K562 (cell line): ENCODE results near the gene B4GALNT2. TPM values are rescaled to one million over a fixed set of nuclear protein-coding genes. Genes with fewer than 3 reads are reported as not detected.

Experiments used
- BRD4 ChIP-seq: fragments of 200-600 bp; sonication (generic); IDR thresholded peaks from 2 replicates; pipeline ENCODE4 v1.6.1; 2017; ENCODE audit warnings: inconsistent platforms
- KDM1A ChIP-seq, 2 experiments: fragments of 450-650 bp; IDR thresholded peaks; 2 replicates each; pipeline ENCODE4 v1.6.1; 2016; ENCODE audit warnings: mild to moderate bottlenecking in 2 of 2
- L3MBTL2 ChIP-seq: fragments of 450-650 bp; IDR thresholded peaks from 2 replicates; pipeline ENCODE4 v1.6.1; 2016; ENCODE audit warnings: mild to moderate bottlenecking, moderate library complexity
- MAFG ChIP-seq: fragments of 450-650 bp; conservative IDR thresholded peaks from 2 replicates; pipeline ENCODE4 v1.6.1; 2016; ENCODE audit warnings: missing genetic modification characterization, missing compliant biosample characterization
- NFE2 ChIP-seq: IDR thresholded peaks from 2 replicates; pipeline ENCODE4 v1.6.1; 2014; ENCODE audit warnings: antibody characterized with exemption, low read depth
- RAD51 ChIP-seq: fragments of 450-650 bp; IDR thresholded peaks from 2 replicates; pipeline ENCODE4 v1.7.1; 2016; ENCODE audit warnings: low read depth, mild to moderate bottlenecking, borderline replicate concordance
- RBM34 ChIP-seq: fragments of 200-400 bp; formaldehyde crosslinking; IDR thresholded peaks from 2 replicates; pipeline ENCODE4 v1.6.1; 2018; ENCODE audit warnings: low read length, borderline replicate concordance; ENCODE audit not compliant: insufficient read depth
- ZNF551 ChIP-seq: fragments of 250-450 bp; sonication (Bioruptor Pico); IDR thresholded peaks from 2 replicates; pipeline ENCODE4 v1.5.0; 2021; ENCODE audit warnings: mild to moderate bottlenecking, moderate library complexity
- ZNF77 ChIP-seq: fragments of 250-450 bp; sonication (Bioruptor Pico); IDR thresholded peaks from 2 replicates; pipeline ENCODE4 v1.5.0; 2020
- polyA plus RNA-seq, 8 experiments: library from polyadenylated mRNA; depleted of rRNA in 4 of 8; stranded (reverse) in 5 of 8; unstranded in 3 of 8; fragments of >200 nt; fragmentation: Nextera tagmentation in 2 of 8; fragmentation: Illumina TruSeq in 1 of 8; extraction: Ambion mirVana in 2 of 8; extraction: Trizol in 1 of 8; gene quantifications; 2 replicates each; pipeline versions ENCODE4 v1.2.1 to v1.2.3, GENCODE V29; 2011 to 2014; ENCODE audit warnings: inconsistent platforms in 1 of 8, missing spikeins in 1 of 8
- total RNA-seq, 7 experiments: library from RNA; depleted of rRNA in 6 of 7; stranded (reverse); fragments of >200 nt in 6 of 7; fragmentation: Illumina TruSeq in 2 of 7; extraction: Trizol in 2 of 7; gene quantifications; 2 replicates each; pipeline versions ENCODE4 v1.2.1 to v1.2.3, GENCODE V29; 2011 to 2021; ENCODE audit warnings: low replicate concordance in 1 of 7
- TF ChIP-seq, protein P1 (sequence below): fragments of 200-800 bp; sonication (Bioruptor generic); IDR thresholded peaks from 2 replicates; pipeline ENCODE4 v1.6.1; 2016; ENCODE audit warnings: missing genetic modification characterization, missing compliant biosample characterization
- TF ChIP-seq, protein P2 (sequence below): fragments of 450-650 bp; IDR thresholded peaks from 2 replicates; pipeline ENCODE4 v1.6.1; 2016; ENCODE audit warnings: mild to moderate bottlenecking, moderate library complexity

Gene B4GALNT2
- total and polyA plus RNA-seq, 9 of the 15 experiments (the other 6 are each of a cell fraction or from before 2014, with no cell fraction given): not detected

DNA sequence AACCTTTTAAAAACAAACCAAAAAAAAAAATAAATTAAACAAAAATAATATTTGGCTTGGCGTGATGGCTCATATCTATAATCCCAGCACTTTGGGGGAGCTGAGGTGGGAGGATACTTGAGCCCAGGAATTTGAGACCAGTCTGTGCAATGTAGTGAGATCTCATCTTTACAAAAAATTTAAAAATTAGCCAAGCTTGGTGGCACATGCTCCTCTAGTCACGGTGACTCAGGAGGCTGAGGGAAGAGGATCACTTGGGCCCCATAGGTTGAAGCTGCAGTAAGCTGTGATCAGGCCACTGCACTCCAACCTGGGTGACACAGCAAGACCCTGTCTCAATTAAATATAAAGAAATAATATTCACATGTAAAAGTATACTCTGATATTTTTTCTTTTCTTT is 65.6 kb downstream of the B4GALNT2 start (continued):
- TF ChIP-seq L3MBTL2 (peak; percentile 39; the same call in 1 of the 2 replicates), NFE2 (peak; percentile 37), RBM34 (no peak), RAD51 (no peak), ZNF551 (no peak), MAFG (tag) (peak; percentile 44), KDM1A (IDR thresholded peaks at IDR 0.05) (no peak), ZNF77 (CRISPR knock-in tag) (no peak), BRD4 (no peak)
- TF ChIP-seq, protein P1, sequence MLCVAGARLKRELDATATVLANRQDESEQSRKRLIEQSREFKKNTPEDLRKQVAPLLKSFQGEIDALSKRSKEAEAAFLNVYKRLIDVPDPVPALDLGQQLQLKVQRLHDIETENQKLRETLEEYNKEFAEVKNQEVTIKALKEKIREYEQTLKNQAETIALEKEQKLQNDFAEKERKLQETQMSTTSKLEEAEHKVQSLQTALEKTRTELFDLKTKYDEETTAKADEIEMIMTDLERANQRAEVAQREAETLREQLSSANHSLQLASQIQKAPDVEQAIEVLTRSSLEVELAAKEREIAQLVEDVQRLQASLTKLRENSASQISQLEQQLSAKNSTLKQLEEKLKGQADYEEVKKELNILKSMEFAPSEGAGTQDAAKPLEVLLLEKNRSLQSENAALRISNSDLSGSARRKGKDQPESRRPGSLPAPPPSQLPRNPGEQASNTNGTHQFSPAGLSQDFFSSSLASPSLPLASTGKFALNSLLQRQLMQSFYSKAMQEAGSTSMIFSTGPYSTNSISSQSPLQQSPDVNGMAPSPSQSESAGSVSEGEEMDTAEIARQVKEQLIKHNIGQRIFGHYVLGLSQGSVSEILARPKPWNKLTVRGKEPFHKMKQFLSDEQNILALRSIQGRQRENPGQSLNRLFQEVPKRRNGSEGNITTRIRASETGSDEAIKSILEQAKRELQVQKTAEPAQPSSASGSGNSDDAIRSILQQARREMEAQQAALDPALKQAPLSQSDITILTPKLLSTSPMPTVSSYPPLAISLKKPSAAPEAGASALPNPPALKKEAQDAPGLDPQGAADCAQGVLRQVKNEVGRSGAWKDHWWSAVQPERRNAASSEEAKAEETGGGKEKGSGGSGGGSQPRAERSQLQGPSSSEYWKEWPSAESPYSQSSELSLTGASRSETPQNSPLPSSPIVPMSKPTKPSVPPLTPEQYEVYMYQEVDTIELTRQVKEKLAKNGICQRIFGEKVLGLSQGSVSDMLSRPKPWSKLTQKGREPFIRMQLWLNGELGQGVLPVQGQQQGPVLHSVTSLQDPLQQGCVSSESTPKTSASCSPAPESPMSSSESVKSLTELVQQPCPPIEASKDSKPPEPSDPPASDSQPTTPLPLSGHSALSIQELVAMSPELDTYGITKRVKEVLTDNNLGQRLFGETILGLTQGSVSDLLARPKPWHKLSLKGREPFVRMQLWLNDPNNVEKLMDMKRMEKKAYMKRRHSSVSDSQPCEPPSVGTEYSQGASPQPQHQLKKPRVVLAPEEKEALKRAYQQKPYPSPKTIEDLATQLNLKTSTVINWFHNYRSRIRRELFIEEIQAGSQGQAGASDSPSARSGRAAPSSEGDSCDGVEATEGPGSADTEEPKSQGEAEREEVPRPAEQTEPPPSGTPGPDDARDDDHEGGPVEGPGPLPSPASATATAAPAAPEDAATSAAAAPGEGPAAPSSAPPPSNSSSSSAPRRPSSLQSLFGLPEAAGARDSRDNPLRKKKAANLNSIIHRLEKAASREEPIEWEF (CRISPR knock-in tag): no peak
- TF ChIP-seq, protein P2, sequence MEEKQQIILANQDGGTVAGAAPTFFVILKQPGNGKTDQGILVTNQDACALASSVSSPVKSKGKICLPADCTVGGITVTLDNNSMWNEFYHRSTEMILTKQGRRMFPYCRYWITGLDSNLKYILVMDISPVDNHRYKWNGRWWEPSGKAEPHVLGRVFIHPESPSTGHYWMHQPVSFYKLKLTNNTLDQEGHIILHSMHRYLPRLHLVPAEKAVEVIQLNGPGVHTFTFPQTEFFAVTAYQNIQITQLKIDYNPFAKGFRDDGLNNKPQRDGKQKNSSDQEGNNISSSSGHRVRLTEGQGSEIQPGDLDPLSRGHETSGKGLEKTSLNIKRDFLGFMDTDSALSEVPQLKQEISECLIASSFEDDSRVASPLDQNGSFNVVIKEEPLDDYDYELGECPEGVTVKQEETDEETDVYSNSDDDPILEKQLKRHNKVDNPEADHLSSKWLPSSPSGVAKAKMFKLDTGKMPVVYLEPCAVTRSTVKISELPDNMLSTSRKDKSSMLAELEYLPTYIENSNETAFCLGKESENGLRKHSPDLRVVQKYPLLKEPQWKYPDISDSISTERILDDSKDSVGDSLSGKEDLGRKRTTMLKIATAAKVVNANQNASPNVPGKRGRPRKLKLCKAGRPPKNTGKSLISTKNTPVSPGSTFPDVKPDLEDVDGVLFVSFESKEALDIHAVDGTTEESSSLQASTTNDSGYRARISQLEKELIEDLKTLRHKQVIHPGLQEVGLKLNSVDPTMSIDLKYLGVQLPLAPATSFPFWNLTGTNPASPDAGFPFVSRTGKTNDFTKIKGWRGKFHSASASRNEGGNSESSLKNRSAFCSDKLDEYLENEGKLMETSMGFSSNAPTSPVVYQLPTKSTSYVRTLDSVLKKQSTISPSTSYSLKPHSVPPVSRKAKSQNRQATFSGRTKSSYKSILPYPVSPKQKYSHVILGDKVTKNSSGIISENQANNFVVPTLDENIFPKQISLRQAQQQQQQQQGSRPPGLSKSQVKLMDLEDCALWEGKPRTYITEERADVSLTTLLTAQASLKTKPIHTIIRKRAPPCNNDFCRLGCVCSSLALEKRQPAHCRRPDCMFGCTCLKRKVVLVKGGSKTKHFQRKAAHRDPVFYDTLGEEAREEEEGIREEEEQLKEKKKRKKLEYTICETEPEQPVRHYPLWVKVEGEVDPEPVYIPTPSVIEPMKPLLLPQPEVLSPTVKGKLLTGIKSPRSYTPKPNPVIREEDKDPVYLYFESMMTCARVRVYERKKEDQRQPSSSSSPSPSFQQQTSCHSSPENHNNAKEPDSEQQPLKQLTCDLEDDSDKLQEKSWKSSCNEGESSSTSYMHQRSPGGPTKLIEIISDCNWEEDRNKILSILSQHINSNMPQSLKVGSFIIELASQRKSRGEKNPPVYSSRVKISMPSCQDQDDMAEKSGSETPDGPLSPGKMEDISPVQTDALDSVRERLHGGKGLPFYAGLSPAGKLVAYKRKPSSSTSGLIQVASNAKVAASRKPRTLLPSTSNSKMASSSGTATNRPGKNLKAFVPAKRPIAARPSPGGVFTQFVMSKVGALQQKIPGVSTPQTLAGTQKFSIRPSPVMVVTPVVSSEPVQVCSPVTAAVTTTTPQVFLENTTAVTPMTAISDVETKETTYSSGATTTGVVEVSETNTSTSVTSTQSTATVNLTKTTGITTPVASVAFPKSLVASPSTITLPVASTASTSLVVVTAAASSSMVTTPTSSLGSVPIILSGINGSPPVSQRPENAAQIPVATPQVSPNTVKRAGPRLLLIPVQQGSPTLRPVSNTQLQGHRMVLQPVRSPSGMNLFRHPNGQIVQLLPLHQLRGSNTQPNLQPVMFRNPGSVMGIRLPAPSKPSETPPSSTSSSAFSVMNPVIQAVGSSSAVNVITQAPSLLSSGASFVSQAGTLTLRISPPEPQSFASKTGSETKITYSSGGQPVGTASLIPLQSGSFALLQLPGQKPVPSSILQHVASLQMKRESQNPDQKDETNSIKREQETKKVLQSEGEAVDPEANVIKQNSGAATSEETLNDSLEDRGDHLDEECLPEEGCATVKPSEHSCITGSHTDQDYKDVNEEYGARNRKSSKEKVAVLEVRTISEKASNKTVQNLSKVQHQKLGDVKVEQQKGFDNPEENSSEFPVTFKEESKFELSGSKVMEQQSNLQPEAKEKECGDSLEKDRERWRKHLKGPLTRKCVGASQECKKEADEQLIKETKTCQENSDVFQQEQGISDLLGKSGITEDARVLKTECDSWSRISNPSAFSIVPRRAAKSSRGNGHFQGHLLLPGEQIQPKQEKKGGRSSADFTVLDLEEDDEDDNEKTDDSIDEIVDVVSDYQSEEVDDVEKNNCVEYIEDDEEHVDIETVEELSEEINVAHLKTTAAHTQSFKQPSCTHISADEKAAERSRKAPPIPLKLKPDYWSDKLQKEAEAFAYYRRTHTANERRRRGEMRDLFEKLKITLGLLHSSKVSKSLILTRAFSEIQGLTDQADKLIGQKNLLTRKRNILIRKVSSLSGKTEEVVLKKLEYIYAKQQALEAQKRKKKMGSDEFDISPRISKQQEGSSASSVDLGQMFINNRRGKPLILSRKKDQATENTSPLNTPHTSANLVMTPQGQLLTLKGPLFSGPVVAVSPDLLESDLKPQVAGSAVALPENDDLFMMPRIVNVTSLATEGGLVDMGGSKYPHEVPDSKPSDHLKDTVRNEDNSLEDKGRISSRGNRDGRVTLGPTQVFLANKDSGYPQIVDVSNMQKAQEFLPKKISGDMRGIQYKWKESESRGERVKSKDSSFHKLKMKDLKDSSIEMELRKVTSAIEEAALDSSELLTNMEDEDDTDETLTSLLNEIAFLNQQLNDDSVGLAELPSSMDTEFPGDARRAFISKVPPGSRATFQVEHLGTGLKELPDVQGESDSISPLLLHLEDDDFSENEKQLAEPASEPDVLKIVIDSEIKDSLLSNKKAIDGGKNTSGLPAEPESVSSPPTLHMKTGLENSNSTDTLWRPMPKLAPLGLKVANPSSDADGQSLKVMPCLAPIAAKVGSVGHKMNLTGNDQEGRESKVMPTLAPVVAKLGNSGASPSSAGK: peak; percentile 38; the same call in 1 of the 2 replicates
